ENCODE data around the gene KRTAP1-5. TPM values are rescaled to one million over a fixed set of nuclear protein-coding genes. Genes with fewer than 3 reads are reported as not detected.

KRTAP1-5 gene
- total RNA-seq, 1 experiment from 2014 or later, result not detected

DNA sequence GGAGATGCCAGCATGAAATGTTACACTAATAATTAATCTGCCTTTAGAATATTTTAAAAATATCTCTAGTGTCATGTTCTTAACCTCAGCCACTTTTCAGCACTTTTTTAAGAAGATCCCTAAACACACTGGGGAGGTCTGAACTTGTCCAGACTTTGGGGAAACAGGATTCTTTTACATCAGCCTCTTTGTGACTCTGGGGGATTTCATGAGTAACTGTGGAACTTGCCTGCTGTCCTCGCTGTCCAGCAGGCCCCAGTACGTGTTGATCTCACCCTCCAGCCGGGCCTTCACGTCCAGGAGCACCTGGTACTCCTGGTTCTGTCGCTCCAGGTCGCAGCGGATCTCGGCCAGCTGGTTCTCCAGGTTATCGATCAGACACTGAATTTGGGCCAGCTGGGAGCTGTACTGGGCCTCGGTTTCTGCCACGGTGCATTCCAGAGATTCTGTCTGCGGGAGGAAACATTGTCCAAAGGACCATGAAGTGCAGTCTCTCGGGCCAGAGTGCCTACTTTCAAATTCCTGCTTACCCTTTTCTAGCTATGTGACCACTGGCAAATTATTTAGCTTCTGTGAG, 48.3 kb downstream of the KRTAP1-5 start:
- no peak for DNase-seq (ENCODE audit: low spot score)
- in situ Hi-C loops (cut with HindIII; ENCODE audit: low sequenced_read_pairs), result no loop called here

Other genes with a start within 250 kb of the KRTAP1-5 start
- gene KRT27, start 244.7 kb downstream of the KRTAP1-5 start, total RNA-seq (2014; rRNA removed; shearing (Covaris generic)), result not detected in 2 replicates
- gene KRT28, start 227.2 kb downstream of the KRTAP1-5 start, total RNA-seq (2014; rRNA removed; shearing (Covaris generic)), result not detected in 2 replicates
- 22.4 and 30.6 TPM in 2 replicates for gene KRT10, start 204.6 kb downstream of the KRTAP1-5 start, total RNA-seq (2014; rRNA removed; shearing (Covaris generic))
- not detected in 2 replicates for gene KRT12, start 160.0 kb downstream of the KRTAP1-5 start, total RNA-seq (2014; rRNA removed; shearing (Covaris generic))
- not detected in 2 replicates for gene KRT20, start 142.0 kb downstream of the KRTAP1-5 start, total RNA-seq (2014; rRNA removed; shearing (Covaris generic))
- not detected in 2 replicates for gene KRT23, start 89.6 kb downstream of the KRTAP1-5 start, total RNA-seq (2014; rRNA removed; shearing (Covaris generic))
- not detected in 2 replicates for gene KRT39, start 60.3 kb downstream of the KRTAP1-5 start, total RNA-seq (2014; rRNA removed; shearing (Covaris generic))
- not detected in 2 replicates for gene KRT40, start 42.9 kb downstream of the KRTAP1-5 start, total RNA-seq (2014; rRNA removed; shearing (Covaris generic))
- not detected in 2 replicates for gene KRTAP3-3, start 33.0 kb downstream of the KRTAP1-5 start, total RNA-seq (2014; rRNA removed; shearing (Covaris generic))
- gene KRTAP3-2, start 27.3 kb downstream of the KRTAP1-5 start, total RNA-seq (2014; rRNA removed; shearing (Covaris generic)), result not detected in 2 replicates
- not detected in 2 replicates for gene KRTAP3-1, start 18.1 kb downstream of the KRTAP1-5 start, total RNA-seq (2014; rRNA removed; shearing (Covaris generic))
- not detected in 2 replicates for gene KRTAP1-4, start 3.0 kb upstream of the KRTAP1-5 start, total RNA-seq (2014; rRNA removed; shearing (Covaris generic))
- not detected in 2 replicates for gene KRTAP1-3, start 7.7 kb upstream of the KRTAP1-5 start, total RNA-seq (2014; rRNA removed; shearing (Covaris generic))
- not detected in 2 replicates for gene KRTAP1-1, start 14.2 kb upstream of the KRTAP1-5 start, total RNA-seq (2014; rRNA removed; shearing (Covaris generic))
- gene KRTAP2-1, start 20.1 kb upstream of the KRTAP1-5 start, total RNA-seq (2014; rRNA removed; shearing (Covaris generic)), result not detected in 2 replicates
- gene KRTAP2-2, start 28.0 kb upstream of the KRTAP1-5 start, total RNA-seq (2014; rRNA removed; shearing (Covaris generic)), result not detected in 2 replicates
- gene KRTAP2-3, start 32.9 kb upstream of the KRTAP1-5 start, total RNA-seq (2014; rRNA removed; shearing (Covaris generic)), result not detected in 2 replicates
- not detected in 2 replicates for gene KRTAP2-4, start 38.7 kb upstream of the KRTAP1-5 start, total RNA-seq (2014; rRNA removed; shearing (Covaris generic))
- gene KRTAP4-7, start 56.9 kb upstream of the KRTAP1-5 start, total RNA-seq (2014; rRNA removed; shearing (Covaris generic)), result not detected in 2 replicates
- gene KRTAP4-8, start 70.9 kb upstream of the KRTAP1-5 start, total RNA-seq (2014; rRNA removed; shearing (Covaris generic)), result not detected in 2 replicates
- not detected in 2 replicates for gene KRTAP4-16, start 75.0 kb upstream of the KRTAP1-5 start, total RNA-seq (2014; rRNA removed; shearing (Covaris generic))
- gene KRTAP4-9, start 78.2 kb upstream of the KRTAP1-5 start, total RNA-seq (2014; rRNA removed; shearing (Covaris generic)), result not detected in 2 replicates
- gene KRTAP4-11, start 91.2 kb upstream of the KRTAP1-5 start, total RNA-seq (2014; rRNA removed; shearing (Covaris generic)), result not detected in 2 replicates
- not detected in 2 replicates for gene KRTAP4-12, start 97.0 kb upstream of the KRTAP1-5 start, total RNA-seq (2014; rRNA removed; shearing (Covaris generic))
- gene KRTAP4-6, start 113.3 kb upstream of the KRTAP1-5 start, total RNA-seq (2014; rRNA removed; shearing (Covaris generic)), result not detected in 2 replicates
- not detected in 2 replicates for gene KRTAP4-5, start 122.6 kb upstream of the KRTAP1-5 start, total RNA-seq (2014; rRNA removed; shearing (Covaris generic))
- gene KRTAP4-4, start 133.5 kb upstream of the KRTAP1-5 start, total RNA-seq (2014; rRNA removed; shearing (Covaris generic)), result not detected in 2 replicates
- gene KRTAP4-3, start 141.0 kb upstream of the KRTAP1-5 start, total RNA-seq (2014; rRNA removed; shearing (Covaris generic)), result not detected in 2 replicates
- not detected in 2 replicates for gene KRTAP4-2, start 151.0 kb upstream of the KRTAP1-5 start, total RNA-seq (2014; rRNA removed; shearing (Covaris generic))
- not detected in 2 replicates for gene KRTAP4-1, start 157.7 kb upstream of the KRTAP1-5 start, total RNA-seq (2014; rRNA removed; shearing (Covaris generic))
- gene KRTAP9-1, start 162.7 kb upstream of the KRTAP1-5 start, total RNA-seq (2014; rRNA removed; shearing (Covaris generic)), result not detected in 2 replicates
- not detected in 2 replicates for gene KRTAP9-2, start 199.4 kb upstream of the KRTAP1-5 start, total RNA-seq (2014; rRNA removed; shearing (Covaris generic))
- gene KRTAP9-3, start 205.2 kb upstream of the KRTAP1-5 start, total RNA-seq (2014; rRNA removed; shearing (Covaris generic)), result not detected in 2 replicates
- gene KRTAP9-8, start 210.8 kb upstream of the KRTAP1-5 start, total RNA-seq (2014; rRNA removed; shearing (Covaris generic)), result not detected in 2 replicates
- gene KRTAP9-4, start 222.5 kb upstream of the KRTAP1-5 start, total RNA-seq (2014; rRNA removed; shearing (Covaris generic)), result not detected in 2 replicates
- not detected in 2 replicates for gene KRTAP9-9, start 228.2 kb upstream of the KRTAP1-5 start, total RNA-seq (2014; rRNA removed; shearing (Covaris generic))
- not detected in 2 replicates for gene KRTAP9-6, start 238.2 kb upstream of the KRTAP1-5 start, total RNA-seq (2014; rRNA removed; shearing (Covaris generic))
- gene KRTAP9-7, start 248.5 kb upstream of the KRTAP1-5 start, total RNA-seq (2014; rRNA removed; shearing (Covaris generic)), result not detected in 2 replicates

Measured in G401 (cell line).